GM19035 (cell line): ENCODE data around the gene DPY19L1.
"Not testable (repeated sequence)": the region's sequence is repeated elsewhere in the genome, so short reads cannot be mapped to it uniquely, and the experiment has no call there.

ENCODE experiments used
- ATAC-seq: cut with Tn5 transposase; IDR thresholded peaks from one replicate; pipeline ENCODE4 v1.9.1; 2021; ENCODE audit not compliant: unreplicated experiment

DPY19L1 gene

GRCh38 chr7:34991938-34992840 lies 45.1 kb downstream of the DPY19L1 start:
- ATAC-seq, result peak; percentile 75

DNA sequence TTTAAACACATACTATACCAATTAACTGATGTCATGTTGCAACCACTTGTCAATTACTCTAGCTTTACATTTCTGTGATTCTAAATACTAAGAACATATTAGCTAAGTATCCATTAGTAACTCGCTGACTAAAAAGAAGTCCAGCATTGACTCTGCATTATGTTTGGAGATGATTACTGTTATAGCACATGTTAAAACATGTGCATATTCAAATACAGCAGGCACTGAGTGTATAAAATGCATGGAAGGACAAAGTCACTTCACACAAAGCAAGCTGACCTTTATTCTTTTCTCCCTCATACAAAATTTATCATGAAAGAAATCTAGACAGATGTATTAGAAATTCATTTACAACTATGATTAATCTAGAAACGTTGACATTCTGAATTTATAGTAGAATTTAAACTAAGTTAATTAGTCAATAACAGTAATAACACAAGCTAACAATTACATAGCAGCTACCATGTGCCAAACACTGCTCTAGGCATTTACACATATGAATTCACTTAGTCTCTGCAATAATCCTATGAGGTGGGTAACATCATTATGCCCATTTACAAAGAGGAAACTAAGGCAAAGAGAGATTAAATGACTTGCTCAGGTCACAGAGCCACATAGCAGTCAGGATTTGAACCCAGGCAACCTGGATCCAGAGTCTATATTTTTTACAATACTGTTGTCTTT lies 48.7 kb downstream of the DPY19L1 start:
- ATAC-seq, result not testable (repeated sequence)

DNA sequence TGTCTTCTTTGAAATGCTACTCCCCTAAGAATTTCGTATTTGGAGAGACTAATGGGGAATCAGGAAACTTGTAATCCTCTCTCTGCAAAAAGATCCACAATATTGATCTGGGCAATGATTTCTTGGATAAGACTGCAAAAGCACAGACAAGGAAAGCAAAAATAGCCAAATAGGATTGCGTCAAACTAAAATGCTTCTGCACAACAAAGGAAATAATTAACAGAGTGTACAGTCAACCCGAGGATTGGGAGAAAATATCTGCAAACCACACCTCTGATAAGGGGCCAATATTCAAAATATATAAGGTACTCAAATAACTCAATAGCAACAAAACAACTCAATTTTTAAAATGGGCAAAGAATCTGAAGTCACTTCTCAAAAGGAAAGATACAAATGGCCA lies 52.1 kb downstream of the DPY19L1 start:
- not testable (repeated sequence) for ATAC-seq

DNA sequence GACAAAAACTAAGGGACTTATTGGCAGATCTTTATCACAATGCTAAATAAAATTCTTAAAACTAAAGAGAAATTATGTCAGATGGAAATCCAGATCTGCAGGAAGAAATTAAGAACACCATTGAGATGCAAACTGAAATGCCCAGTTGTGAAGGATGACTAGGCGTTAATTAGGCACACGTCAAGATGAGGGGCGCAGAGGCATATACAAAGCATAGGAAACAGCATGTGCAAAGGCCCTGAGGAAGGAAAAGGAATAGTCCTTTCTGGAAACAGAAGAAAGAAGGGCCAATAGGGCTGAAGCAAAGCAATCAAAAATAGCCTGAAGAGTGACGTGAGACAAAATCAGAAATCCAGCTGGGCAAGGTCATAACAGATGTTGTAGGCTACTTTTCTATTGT lies 53.1 kb downstream of the DPY19L1 start:
- ATAC-seq, result not testable (repeated sequence)

DNA sequence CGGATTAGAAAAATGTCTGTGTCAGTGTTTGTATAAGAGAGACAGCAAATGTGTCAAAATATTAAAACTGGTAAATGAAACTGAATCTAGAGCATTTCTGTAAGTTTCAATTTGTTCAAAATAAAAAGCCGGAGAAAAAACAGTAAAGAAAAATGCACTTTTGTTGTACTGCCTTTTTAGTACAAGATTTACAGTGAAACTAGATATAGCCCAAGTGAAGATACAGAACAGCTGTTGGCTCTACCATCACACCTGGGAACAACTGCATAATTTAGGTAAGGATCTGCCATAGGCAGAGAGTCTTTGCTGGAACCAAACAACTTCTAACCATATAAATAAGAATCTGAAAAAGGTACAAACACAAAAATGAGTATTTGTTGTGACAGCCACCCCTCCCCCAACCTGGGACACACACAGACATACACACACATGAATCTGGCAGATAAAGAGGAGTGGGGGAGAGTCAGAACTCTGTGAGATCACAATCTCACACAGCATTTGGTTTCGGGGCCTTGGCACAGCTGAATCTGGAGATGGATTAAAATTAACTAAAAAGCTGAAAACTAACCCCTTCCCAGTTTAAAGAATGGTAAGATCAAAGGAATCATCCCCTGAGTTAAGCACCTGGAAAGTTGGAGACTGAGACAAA lies 54.8 kb downstream of the DPY19L1 start:
- ATAC-seq, result no peak

GRCh38 chr7:34979124-34979523 lies 58.2 kb downstream of the DPY19L1 start:
- not testable (repeated sequence) for ATAC-seq

- ATAC-seq, result no peak
These were observed 63.9 kb downstream of the DPY19L1 start for GRCh38 chr7:34973400-34973760.

GRCh38 chr7:34972739-34973399 lies 64.4 kb downstream of the DPY19L1 start:
- not testable (repeated sequence) for ATAC-seq

GRCh38 chr7:34967818-34968217 lies 69.5 kb downstream of the DPY19L1 start:
- ATAC-seq, result not testable (repeated sequence)

- ATAC-seq, result not testable (repeated sequence)
These were observed 70.8 kb downstream of the DPY19L1 start for GRCh38 chr7:34966504-34966903.

DNA sequence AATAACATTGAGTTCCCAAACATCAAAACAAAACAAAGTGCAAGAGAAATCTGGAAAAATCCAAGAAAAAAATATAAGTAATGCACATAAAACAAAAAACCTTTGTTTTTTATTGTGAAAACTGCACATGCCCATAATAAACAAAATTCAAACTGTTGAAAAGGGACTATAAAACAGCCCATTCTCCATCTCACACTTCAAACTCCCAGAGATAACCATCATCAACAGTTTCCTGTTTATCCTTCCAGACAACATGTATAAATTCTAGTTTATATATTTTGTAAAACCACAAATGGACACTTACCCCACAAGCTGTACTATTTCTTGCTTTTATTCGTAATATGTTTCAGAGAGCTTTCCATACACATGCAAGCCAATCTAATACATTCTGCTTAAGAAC lies 79.3 kb downstream of the DPY19L1 start:
- no peak for ATAC-seq

- no peak for ATAC-seq
These were observed 84.5 kb downstream of the DPY19L1 start for GRCh38 chr7:34952822-34953221.

GRCh38 chr7:34949361-34949760 lies 87.9 kb downstream of the DPY19L1 start:
- ATAC-seq, result no peak

GRCh38 chr7:34947427-34947826 lies 89.9 kb downstream of the DPY19L1 start:
- not testable (repeated sequence) for ATAC-seq

GRCh38 chr7:34946486-34946885 lies 90.8 kb downstream of the DPY19L1 start:
- no peak for ATAC-seq

- not testable (repeated sequence) for ATAC-seq
These were observed 91.3 kb downstream of the DPY19L1 start for GRCh38 chr7:34945894-34946477.

DNA sequence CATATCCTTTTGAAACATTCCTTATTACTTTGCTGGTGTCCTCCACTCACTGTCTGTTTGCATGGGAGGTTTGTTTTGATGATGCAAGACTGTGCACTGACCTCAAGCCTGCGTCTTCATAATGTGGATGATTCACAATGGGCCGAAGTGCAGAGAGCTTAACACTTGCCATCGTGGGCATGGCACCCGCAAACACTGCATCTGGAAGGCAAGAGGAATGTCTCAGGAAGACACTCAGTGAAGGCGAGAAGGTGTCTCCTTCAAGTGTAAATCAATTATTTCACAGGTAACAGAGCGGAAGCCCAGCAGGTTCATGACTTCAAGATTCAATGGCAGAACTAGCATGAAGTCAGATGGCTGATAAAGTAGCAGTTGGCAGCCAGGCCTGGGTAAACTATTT lies 98.1 kb downstream of the DPY19L1 start:
- ATAC-seq, result no peak

GRCh38 chr7:34935735-34936165 lies 101.5 kb downstream of the DPY19L1 start:
- ATAC-seq, result not testable (repeated sequence)

DNA sequence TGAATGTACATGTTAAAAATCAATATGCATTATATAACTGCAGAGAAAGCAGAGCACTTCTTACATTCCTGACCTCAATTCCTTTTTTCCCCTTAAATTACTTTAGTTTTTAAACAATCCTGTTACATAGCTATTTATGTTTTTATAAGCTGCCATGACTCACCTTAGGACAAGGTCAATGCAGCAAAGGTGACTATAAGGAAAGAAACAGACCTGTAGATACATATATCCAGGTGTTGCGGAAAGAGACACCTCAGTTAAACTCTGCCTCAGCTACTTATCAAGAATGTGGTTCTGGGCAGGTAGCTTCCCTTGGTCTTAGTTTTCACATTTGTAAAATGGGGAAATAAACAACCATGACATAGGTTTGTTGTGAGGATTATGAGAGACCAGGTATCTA lies 105.5 kb downstream of the DPY19L1 start:
- ATAC-seq, result no peak

DNA sequence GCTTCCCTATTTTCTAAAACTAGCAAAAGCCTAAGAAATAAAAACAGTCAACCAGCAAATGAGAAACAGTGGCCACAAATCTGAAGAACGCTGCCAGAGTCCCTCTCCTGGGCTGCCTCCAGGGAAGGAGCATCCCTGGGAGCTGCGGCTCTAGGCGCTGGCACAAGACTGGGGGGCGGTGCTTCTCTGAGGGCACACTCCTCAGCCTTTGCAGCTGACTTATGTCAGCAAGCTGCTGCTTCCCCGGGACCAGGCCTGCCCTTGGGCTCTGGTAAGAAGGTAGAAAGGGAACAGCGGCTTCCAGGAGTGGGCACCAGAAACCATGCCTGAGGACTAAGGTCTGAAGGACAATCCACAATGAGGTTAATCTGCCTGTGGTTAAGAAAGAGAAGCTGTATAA lies 107.5 kb downstream of the DPY19L1 start:
- not testable (repeated sequence) for ATAC-seq

GRCh38 chr7:34928560-34928959 lies 108.7 kb downstream of the DPY19L1 start:
- ATAC-seq, result no peak
